Inferior parietal cortex (tissue), 1 donor: ENCODE results near the gene LRTM2.
"Not testable (repeated sequence)": the region's sequence is repeated elsewhere in the genome, so short reads cannot be mapped to it uniquely, and the experiment has no call there.

Experiments
- DNase-seq: peaks from one replicate; pipeline ENCODE4 v3.0.0-alpha.2; 2016; ENCODE audit errors: extremely low spot score

The LRTM2 gene

DNA sequence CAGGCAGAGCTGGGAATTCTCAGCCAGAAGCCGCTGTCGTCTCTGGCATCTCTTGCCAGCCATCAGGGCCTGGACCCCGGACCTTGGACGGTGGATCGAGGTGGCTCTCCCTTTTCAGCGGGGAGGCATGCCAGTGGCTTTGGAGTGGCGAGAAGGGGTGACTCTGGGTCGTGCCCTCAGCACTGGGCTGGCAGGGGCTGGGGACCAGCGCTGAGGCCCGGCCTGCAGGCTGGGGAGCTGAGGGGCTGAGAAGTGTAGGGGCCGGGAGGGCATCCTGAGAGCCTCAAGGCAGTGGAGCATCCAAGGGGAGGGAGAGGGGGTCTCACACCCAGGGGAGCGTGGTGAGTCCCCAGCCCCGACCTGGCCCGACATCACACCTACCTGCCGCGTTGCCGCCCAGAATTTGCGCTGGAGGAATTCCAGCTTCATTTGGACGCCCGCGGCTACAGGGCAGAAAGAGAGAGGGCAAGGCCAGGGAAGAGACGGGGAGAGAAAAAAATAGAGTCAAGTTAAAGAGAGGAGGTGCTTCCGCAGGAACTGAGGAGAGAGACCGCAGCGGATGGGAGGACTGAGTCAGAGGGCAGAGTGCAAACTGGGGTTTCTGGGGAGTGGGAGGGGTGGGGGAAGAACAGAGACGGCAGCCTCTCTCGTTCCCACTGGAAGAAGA is 9.0 kb upstream of the LRTM2 start:
- DNase-seq = no peak

DNA sequence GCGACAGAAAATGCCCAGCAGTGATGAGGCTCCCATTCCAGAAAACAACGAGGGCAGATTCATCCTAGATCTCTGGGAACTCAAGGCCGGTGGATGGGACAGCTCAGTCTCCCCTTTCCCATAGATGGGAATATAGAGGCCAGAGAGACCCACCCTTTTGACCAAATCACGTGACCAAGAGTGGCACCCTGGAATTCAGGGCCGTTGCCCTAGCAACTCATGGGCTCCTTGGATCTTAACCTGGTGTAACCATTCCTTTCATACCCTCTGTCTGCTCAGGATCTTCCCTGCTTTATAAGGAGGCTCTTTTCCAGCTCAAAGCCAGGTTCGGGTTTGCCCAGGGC is 8.4 kb upstream of the LRTM2 start:
- no peak for DNase-seq

DNA sequence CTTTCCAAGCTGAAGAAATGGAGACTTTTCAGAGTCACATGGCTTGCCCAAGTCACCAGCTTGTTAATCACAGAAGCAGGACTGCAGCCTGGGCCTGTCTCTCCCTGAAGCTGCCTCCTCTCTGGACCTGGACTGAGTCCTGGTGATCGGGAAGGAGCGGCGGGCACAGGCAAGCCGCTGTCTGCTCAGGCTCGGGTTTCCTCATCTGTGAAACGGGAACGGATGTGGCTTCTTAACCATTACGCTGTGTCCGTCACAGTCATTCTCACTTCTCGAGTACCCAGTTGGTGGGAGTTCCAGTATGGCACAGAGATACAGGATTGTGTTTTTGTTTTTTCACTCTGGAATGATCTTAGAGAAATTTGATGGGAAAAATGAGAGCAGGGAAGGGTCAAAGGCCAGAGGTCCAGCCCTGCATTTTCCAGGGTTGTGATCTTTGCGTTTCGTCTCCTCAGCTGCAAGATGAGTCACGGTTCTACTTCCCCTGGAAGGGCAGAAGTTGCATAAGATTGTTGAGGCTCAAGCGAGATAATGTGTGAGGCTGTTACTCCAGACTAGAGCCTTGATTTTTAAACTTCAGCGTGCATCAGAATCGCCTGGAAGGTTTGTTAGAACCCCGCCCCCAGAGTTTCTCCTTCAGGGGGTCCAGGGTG is 7.6 kb upstream of the LRTM2 start:
- DNase-seq = no peak

DNA sequence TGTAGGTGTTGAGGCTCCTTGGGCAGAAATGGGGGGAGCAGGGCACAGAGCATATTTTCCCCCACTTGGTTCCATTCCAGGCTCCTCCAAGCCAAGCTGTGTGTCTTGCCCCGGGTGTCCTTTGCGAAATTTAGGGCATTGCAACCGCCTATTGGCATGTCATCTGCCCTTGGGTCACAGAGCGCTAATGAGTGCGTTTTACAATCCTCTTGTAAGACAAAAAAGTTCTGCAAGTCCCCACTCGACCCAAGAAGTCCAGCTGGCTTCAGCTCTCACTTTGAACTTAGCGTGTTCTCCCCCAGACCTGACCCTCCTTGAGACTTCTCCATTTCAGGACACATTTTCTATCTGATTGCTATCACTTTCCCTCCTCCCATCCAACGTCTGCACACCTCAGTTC is 6.1 kb upstream of the LRTM2 start:
- DNase-seq = no peak

DNA sequence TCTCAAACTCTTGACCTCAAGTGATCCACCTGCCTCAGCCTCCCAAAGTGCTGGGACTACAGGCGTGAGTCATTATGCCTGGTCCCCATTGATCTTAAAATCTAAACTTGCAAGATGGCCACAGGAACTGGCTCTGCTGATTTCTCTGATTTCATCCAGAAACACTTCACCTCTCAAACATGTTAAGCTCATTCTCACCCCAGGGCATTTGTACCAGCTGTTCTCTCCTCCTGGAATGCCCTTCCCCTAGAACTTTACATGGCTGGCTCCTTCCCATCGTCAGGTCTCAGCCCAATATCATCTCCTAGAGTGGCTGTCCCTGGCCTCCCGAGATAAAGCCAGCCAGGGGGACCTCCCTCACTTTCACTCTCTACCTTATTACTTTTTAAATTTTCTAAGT is 5.3 kb upstream of the LRTM2 start:
- DNase-seq = no peak

DNA sequence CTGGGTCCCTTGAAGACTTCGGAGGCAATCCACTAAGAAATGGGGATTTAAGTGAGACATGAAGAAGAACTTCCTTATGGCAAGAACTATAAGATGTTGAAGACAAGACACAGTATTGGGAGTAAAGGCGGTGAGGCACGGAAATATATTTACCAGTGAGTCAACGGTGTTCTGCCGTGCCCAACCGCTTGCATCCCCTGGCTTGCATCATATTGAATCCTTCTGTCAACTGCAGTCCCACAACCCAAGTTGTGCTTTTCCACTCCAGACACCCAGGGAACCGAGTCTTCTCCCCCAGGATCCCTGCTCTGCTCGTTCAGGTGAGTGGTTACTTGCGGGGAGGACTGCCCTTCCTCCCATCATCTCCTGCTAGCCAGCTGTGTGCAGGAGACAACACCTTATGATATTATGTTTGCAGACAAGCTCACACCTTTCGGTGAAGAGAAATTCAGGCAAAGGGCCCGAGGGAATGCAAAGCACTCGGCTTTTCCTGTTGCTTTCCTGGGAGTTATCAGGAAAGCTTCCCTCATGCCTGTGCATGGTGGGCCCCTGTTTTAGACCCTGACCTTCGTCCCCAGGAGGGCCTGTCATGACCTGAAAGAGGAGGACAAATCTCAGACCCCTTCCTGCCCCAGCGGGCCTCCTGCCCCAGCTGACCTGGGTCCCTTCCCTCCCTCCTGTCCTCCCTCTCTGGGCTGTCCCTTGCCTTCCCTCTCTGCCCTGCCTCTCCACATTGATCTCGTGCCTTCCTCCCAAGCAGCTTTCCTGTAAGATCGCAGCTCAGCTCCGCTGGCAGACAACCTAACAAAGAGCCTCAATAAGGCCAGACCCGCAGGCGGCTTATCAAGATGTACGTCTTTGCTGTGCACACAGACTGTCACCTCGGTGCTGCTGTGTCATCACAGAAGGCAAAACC is 4.3 kb upstream of the LRTM2 start:
- no peak for DNase-seq

DNA sequence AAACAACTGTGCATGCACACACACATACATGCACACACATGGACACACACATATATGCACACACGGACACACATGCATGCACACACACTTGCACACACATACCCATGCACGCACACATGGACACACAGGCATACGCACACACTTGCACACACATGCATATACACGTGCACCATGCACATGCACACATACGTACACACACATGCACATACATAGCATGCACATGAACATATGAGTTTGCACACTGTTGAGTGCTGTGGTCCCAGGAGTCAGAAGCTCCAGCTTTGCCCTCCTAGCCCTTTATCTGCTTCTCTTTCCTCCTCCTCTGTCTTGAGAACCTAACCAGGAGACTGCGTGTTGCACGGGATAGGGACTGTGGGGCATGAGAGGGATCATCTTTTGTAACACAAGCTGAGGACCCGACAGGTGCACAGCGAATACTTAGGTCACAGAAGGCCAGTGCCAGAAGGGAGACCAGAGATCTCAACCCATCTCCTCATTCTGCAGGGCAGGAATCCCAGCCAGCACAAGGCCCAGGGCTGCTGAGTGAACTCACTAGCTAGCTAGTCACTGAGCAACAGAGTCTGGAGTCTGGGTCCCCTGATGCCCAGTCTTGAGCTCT is 3.5 kb upstream of the LRTM2 start:
- no peak for DNase-seq

DNA sequence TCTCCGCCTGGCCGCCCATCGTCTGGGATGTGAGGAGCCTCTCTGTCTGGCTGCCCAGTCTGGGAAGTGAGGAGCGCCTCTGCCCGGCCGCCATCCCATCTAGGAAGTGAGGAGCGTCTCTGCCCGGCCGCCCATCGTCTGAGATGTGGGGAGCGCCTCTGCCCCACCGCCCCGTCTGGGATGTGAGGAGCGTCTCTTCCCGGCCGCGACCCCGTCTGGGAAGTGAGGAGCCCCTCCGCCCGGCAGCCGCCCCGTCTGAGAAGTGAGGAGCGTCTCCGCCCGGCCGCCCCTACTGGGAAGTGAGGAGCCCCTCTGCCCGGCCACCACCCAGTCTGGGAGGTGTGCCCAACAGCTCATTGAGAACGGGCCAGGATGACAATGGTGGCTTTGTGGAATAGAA is 2.4 kb upstream of the LRTM2 start:
- DNase-seq = not testable (repeated sequence)

DNA sequence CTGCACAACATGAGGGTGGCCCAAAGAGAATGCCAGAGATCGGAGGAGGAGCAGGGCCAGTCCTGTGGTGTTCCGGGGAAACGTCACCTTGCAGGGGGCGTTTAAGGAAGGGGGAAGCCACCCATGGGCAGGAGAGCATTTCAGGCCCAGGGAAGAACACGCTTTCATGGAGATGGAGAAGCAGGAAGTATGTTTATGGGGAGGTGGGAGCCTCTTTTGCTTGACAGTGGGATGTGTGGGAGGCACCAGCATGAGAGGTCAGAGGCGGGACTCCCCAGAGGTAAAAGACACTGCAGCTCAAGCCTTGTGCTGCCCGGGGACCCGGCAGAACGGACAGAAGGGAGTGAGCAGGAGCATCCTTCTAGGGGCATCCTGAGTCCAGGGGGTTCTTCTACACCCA is 1.3 kb upstream of the LRTM2 start:
- DNase-seq = no peak

DNA sequence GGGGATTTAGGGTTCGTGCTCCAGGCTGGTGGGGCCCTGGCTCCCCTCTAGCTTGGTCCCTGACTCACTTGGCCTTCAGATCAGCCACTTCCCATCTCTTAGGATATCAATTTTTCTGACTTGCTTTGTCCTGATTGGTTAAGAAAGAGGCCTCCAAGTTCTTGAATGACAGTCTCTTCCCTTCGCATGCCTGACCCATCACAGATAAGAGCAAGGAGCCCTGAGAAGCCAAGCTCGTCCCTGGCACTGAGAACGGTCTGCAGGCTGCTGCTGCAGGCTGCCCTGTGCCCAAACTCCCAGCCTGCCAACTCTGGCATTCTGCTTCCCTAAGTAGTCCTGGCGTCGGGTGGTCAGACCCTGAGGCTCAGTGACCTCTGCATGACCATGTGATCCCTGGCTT is 794 bp upstream of the LRTM2 start:
- DNase-seq = no peak

DNA sequence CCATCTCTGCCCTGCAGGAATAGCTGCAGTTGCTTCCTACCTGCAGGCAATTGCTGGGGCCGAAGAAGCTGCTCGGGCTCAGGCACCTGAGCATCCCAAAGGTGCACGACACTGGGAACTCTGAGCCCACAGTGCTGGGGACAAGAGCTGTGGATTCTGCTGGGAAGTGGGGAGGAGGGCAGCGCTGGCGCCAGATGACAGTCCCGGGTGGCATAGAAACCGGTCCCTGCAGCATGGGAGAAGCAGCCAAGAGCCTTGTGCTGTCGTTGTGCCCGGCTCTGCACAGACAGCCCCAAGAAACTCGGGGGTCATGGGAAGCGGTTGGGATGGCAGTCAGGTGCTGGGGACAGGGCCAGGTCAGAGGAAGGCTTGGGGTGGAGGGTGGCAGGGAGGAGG is 529 bp downstream of the LRTM2 start:
- no peak for DNase-seq

DNA sequence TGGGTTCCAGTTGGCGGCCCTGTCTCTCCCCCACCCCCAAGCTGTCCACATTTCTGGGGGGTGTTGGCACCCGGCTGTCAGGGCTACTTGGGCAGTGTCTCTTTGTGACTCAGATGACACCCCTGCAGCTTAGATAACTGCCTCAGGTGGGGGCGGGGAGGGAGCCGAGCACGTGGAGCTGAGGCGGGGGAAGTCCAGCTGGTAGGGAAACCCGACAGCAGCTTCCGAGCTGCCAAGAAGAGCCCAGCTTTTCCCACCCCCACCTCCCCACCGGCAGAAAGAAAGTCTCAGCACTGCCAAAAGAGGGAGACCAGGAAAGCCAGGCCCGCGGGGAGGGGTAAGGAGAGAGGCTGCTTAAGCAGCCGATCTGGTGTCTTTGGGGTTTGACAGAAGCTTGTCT is 1.4 kb downstream of the LRTM2 start:
- DNase-seq = no peak

DNA sequence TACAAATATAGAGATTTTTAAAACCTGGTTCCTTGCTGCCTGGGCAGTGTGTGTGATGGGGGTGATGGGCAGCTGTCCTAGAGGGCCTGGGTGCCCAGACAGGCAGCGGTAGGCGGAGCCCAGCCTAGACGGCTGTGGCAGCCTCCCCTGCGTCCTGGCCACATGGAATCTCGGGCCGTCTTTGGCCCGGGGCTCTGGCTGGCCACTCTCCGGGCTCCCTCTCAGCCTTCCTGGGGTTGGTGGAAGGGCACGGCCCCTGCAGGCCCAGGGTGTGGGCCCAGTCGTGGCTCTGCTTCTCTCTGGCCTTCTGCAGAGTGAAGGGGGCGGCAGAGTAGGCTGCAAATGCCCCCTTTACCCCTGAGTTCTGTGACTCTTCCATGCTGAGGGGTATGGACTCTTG is 2.3 kb downstream of the LRTM2 start:
- no peak for DNase-seq

DNA sequence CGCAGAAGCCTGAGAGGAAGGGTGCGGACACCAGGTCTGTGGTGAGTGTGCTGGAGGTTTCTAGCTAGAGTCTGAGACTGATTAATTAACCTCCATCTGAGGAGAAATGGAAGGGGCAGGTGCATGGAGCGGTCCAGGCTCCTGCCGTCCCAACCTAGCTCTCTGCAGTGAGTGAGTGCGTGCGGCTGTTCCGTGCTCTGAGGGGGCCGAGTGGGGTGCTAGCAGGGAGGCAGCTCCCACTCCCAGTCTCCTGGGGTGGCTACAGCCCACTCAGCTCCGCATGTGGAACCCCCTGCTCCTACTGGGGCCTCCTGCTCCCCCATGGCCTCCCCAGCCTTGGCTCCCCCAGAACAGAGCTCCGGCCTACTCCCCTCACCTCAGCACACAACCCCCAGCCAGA is 2.9 kb downstream of the LRTM2 start:
- no peak for DNase-seq

DNA sequence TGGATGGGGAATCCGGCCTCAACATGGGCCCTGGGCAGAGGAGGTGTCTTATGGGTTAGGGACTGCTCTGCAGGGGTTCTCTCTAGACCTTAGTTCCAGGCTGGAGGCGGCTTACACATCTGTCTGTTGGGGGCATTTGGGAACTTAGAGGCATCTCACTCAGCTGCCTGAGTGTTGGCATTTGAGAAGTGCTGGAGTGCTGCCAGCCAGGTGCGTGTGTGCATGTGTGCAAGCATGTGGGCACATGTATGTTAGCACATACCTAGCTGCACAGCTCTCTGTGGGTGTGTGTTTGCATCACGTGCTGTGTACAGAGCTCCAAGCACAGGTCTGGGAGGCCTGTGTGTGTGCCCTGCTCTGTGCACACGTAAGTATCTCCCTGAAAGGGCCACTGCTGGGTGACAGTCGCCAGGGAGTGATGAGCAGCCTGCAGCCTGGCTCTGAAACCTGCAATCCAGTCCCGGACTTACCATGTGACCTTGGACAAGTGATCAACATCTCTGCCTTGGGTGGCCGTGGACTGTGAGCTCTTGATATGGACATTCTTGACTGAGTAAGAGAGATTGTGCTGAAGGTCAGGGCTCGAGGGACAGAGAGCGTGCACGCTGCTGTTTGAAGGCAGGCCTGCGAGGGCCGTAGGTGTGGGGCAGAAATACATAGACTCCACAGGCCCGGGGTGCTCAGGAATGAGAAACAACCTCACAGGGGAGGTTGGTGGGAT is 5.2 kb downstream of the LRTM2 start:
- no peak for DNase-seq

DNA sequence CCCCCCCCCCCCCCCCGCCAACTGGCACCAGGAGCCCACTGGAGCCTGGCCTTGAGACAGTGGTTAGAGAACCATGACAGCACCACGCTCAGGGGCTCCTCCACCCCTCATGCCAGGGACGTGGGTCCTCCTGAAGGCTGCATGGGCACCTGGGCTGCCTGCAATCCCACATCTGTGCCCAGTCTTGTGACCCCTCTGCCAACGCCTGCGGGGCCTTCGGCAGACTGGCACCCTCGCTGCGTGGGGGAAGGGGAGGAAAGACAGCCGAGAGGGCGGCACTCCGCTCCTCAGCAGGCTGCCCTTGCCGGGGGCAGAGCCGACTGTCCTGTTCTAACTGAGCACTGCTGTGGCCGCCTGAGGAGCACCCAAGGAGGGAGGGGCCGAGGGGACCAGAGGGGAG is 6.0 kb downstream of the LRTM2 start:
- DNase-seq = no peak

DNA sequence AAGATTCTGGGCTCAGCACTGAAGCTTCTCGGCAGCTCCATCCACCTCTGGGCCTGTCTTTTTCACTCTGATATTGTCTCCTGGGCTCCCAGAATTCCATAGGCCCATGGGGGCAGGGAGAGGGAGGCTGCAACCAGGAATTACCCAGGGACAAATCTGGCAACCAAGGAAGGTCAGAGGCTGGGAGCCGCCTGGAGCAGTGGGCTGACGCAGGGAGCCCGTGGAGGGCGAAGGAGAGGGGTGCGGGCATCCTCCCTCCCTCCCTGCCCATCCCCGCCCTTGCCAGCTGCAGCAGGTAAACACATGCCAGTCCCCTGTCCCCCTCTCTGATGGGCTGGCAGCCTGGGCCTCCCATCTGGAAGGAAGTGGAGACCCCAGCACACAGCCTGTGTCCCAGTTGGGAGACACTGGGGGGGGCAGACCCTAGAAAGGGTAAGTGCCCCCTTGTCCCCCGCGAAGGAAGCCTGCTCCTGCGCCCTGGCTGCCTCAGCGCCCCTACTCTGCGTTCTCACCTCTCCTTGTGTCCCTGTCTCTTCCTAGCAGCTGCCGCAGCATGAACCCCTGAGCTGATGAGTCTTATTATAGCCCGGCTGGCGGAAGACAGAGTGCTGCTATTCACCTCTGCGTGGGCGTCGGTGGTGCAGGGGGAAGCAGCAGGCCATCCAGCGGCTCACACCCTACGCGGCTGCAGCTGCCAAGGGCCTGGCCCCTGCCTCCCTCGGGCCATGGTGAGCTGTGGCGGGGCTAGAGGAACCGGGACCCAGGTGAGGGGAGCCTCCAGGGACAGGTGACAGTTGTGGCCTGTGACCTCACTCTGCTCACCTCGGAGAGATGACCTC is 6.7 kb downstream of the LRTM2 start:
- DNase-seq = no peak

DNA sequence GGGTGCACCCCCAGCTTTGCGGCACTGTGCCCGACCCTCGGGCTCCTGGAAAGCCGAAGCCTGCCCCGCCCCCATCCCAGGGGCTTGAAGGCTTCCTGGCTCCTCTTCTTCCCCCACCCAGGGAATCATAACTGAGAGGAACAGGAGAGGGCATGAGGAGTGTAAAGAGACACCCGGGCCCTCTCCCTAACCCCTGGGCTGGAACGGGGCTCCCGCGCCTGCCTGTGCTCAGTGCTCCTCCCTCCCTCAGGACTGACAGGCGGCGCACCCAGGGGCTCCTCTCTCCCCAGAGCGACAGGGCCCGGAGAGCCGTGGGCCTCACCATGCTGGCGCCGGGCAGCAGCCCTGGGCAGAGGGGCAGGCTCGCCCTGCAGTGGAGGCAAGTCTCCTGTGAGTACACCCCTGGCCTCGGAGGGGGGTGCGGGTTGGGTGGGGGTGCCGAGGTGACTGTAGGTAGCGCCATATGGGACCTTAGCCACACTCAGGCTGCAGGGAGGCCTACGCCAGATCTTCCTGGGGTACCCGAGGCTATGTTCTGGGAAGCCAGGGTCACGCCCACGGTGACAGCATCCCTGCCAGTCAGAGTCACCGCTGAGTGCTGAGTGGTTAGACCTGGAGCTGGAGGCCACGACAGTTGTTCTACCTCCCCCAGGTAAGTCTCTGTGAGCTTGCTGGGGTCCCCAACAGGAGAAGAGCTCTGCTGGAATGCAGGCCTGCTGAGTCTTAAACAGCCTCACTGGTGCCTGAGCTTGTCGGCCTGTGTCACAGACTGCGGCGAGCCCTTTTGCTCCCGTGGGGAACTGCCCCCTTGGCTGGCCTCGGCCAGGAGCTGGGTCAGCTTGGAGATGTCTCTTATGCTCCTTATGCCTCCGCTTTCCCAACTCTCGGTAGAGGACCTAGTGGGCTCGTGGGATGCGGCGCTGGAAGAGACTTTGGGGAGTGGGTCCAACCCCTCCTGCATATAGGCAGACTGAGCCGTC is 7.8 kb downstream of the LRTM2 start:
- no peak for DNase-seq

DNA sequence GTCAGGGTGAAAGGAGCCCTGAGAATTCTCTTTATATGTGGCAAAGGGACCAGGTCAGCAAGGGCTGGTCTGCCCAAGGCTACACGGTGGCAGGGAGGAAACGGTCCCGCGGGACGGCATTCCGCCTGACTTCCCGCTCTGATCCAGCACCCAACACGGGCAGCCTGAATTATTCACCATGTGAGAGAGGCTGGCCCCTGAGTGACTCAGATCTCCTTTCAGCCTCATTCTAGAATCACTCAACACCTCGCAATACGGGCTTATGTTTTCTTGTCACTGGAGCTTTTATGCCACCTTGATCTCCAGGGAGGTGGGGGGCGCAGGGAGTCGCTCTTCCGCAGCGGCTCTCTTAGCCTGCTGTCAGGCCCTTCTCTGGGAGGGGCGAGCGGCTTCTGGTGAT is 8.5 kb downstream of the LRTM2 start:
- DNase-seq = no peak
